Sigmoid colon (tissue), 3 donors: ENCODE results near the gene RIMBP2.

Experiments used
- CTCF ChIP-seq, 4 experiments: fragments of 450-650 bp in 3 of 4; fragments of 200-600 bp in 1 of 4; IDR thresholded peaks; one replicate each; pipeline ENCODE4 v1.5.1; 2016 to 2019; ENCODE audit warnings: antibody characterized with exemption in 4 of 4, mild to moderate bottlenecking in 3 of 4, moderate library complexity in 2 of 4
- POLR2A ChIP-seq, 2 donors: fragments of 450-650 bp; IDR thresholded peaks; one replicate each; pipeline ENCODE4 v1.6.1; 2016; ENCODE audit warnings: antibody characterized with exemption in 2 of 2, mild to moderate bottlenecking in 2 of 2, moderate library complexity in 2 of 2

GRCh38 chr12:130469552-130469951 is 246.5 kb downstream of the RIMBP2 start:
- TF ChIP-seq CTCF (IDR thresholded peaks at IDR 0.05), result no peak
- TF ChIP-seq POLR2A (IDR thresholded peaks at IDR 0.05), result no peak
